Skeletal muscle tissue (tissue), 4 donors: ENCODE measurements around the gene KCNK18. TPM values are rescaled to one million over a fixed set of nuclear protein-coding genes. Genes with fewer than 3 reads are reported as not detected.
A peak's percentile ranks its signal among the peaks of the same experiment; 100 is the strongest.
"Not testable (repeated sequence)": the region's sequence is repeated elsewhere in the genome, so short reads cannot be mapped to it uniquely, and the experiment has no call there.

ENCODE experiments used
- H3K27ac ChIP-seq: one replicate; pipeline ENCODE4 v1.7.0; 2013; ENCODE audit warnings: mild to moderate bottlenecking, low read depth, low read length, inconsistent platforms
- H3K27me3 ChIP-seq, 3 donors: one replicate each; pipeline ENCODE4 v1.7.0; 2013; ENCODE audit warnings: low read length in 3 of 3; ENCODE audit not compliant: control insufficient read depth in 3 of 3, insufficient read depth in 3 of 3
- H3K36me3 ChIP-seq, 3 donors: one replicate each; pipeline ENCODE4 v1.7.0; 2013; ENCODE audit warnings: low read length in 3 of 3; ENCODE audit not compliant: control insufficient read depth in 3 of 3, insufficient read depth in 3 of 3
- H3K4me1 ChIP-seq, 3 donors: one replicate each; pipeline ENCODE4 v1.7.0; 2013; ENCODE audit warnings: low read length in 3 of 3, mild to moderate bottlenecking in 3 of 3; ENCODE audit not compliant: control insufficient read depth in 3 of 3, insufficient read depth in 3 of 3
- H3K4me3 ChIP-seq, 3 donors: one replicate each; pipeline ENCODE4 v1.7.0; 2013; ENCODE audit warnings: low read length in 3 of 3
- H3K9ac ChIP-seq, 3 donors: one replicate each; pipeline ENCODE4 v1.7.0; 2013; ENCODE audit warnings: low read length in 3 of 3, mild to moderate bottlenecking in 3 of 3, moderate library complexity in 2 of 3, low read depth in 1 of 3
- H3K9me3 ChIP-seq, 3 donors: one replicate each; pipeline ENCODE4 v1.7.0; 2013; ENCODE audit warnings: low read length in 3 of 3; ENCODE audit not compliant: control insufficient read depth in 3 of 3
- total RNA-seq: library from RNA; depleted of rRNA; stranded (reverse); fragments of >200 nt; gene quantifications from one replicate; pipeline ENCODE4 v1.2.3, GENCODE V29; 2014
- donor health status: Osteomylitis.

Gene KCNK18
- total RNA-seq, 1 donor from 2014 or later, result not detected

GRCh38 chr10:117170244-117170643 lies 27.0 kb upstream of the KCNK18 start:
- Histone ChIP-seq H3K27me3 (peaks cover 84 to 89% (median 89%) of the 10 kb centered on the region in 3 donors), H3K4me1 (peaks cover 10 to 18% (median 16%) of the 10 kb centered on the region in 3 donors), H3K9ac (no peak overlapping the region)

DNA sequence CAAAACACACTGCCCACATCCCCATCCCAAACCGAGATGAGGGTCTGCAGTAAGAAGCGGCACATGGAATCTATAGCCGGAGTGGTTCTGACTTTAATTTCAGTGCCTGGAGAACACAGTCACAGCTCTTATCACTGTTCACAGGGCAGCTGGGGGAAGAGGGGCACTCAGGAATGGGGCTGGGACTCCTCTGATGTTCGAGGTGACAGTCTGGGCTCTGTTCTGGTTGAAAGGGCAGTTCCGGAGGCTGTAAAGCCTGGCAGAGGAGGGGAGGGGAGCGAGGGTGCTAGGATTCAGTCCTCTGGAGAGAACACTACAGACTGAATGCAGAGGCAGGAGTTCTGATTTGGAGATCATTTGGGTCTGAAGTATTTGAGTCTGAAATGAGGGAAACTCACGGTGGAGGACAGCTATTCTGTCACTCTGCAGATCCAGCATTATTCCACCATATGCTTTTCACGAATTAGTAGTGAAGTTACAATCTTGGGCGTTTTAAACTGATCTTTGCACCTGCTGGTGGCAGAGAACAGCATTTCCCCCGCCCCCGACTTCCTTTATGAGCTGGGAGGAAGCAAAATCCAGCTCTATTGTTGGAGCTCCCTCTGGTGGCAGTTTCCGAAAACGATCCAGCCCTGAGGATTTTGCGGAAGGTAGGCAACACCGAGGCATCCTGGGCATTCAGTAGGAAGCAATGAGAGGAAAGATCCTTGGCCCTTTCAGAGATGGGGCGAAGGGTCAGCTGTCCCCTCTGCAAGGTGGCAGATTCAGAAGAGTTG lies 22.7 kb upstream of the KCNK18 start:
- peak overlapping the region in 1 of 3 donors; percentile 40 for H3K9ac ChIP-seq
- peaks cover 10 to 15% (median 10%) of the 10 kb centered on the region in 3 donors for H3K4me1 ChIP-seq

More at GRCh38 chr10:117170244-117170643, 27.0 kb upstream of the KCNK18 start:
- Histone ChIP-seq H3K4me3 (no peak overlapping the region), H3K27ac (no peak overlapping the region), H3K36me3 (no peaks in the 10 kb centered on the region), H3K9me3 (no peaks in the 10 kb centered on the region)

GRCh38 chr10:117175215-117175900 lies 21.9 kb upstream of the KCNK18 start:
- H3K36me3 ChIP-seq, result no peaks in the 10 kb centered on the region
- no peaks in the 10 kb centered on the region for H3K9me3 ChIP-seq
- H3K4me1 ChIP-seq, result peaks cover 10 to 15% (median 10%) of the 10 kb centered on the region in 3 donors
- peak overlapping the region in 2 of 3 donors; percentile 23 to 50 for H3K9ac ChIP-seq
- H3K27ac ChIP-seq, result no peak overlapping the region
- peaks cover 39 to 50% (median 40%) of the 10 kb centered on the region in 3 donors for H3K27me3 ChIP-seq
- peak overlapping the region; percentile 55 to 67 (median 61) for H3K4me3 ChIP-seq

More for the DNA sequence above, 22.7 kb upstream of the KCNK18 start:
- peak overlapping the region; percentile 55 to 67 (median 61) for H3K4me3 ChIP-seq
- no peak overlapping the region for H3K27ac ChIP-seq
- H3K36me3 ChIP-seq, result no peaks in the 10 kb centered on the region
- peaks cover 45 to 57% (median 46%) of the 10 kb centered on the region in 3 donors for H3K27me3 ChIP-seq
- H3K9me3 ChIP-seq, result no peaks in the 10 kb centered on the region

DNA sequence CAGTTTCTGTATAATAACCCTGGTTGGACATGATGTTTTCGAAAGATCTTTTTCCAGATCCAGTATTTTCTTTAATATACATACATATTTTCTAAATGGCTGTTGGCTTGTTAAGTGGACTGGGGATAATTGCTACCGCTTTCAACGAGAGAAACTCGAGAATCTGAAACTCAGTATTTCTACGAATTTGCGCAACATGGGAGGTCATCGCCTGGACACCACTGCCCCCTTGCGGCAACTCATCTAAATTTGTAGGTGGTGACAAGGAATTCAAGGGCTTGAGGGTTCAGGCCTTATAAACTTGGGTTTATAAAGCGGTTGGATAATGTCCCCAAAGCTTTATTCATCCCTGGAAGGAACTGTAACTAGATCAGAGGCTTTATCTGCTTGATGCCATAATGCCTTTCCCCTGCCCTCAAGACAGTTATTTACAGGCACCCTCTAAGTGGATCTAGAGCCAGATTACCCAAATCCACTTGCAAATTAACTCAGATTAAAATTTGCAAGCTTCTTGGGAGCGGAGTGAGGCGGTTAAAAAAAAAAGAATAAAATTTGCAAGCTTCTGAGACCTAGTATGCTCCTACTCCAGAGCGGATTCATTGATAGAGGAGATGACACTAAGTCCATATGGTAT lies 21.3 kb upstream of the KCNK18 start:
- Histone ChIP-seq H3K4me1 (peaks cover 10 to 15% (median 10%) of the 10 kb centered on the region in 3 donors), H3K9me3 (no peaks in the 10 kb centered on the region), H3K27ac (no peak overlapping the region), H3K4me3 (peak overlapping the region; percentile 55 to 67 (median 61)), H3K36me3 (no peaks in the 10 kb centered on the region), H3K9ac (peak overlapping the region in 2 of 3 donors; percentile 23 to 50), H3K27me3 (peaks cover 33 to 46% (median 35%) of the 10 kb centered on the region in 3 donors)

GRCh38 chr10:117178190-117178589 lies 19.1 kb upstream of the KCNK18 start:
- H3K36me3 ChIP-seq, result no peaks in the 10 kb centered on the region
- no peak overlapping the region for H3K9ac ChIP-seq
- no peaks in the 10 kb centered on the region for H3K9me3 ChIP-seq
- H3K27me3 ChIP-seq, result peaks cover 15 to 26% (median 26%) of the 10 kb centered on the region in 3 donors
- H3K27ac ChIP-seq, result no peak overlapping the region
- H3K4me1 ChIP-seq, result peaks cover 10 to 15% (median 10%) of the 10 kb centered on the region in 3 donors
- no peak overlapping the region for H3K4me3 ChIP-seq

GRCh38 chr10:117184296-117184695 lies 13.0 kb upstream of the KCNK18 start:
- Histone ChIP-seq H3K4me1 (no peaks in the 10 kb centered on the region), H3K36me3 (no peaks in the 10 kb centered on the region), H3K27ac (no peak overlapping the region), H3K9ac (no peak overlapping the region), H3K9me3 (no peaks in the 10 kb centered on the region), H3K4me3 (no peak overlapping the region), H3K27me3 (peaks cover 4 to 18% (median 5%) of the 10 kb centered on the region in 3 donors)

- Histone ChIP-seq H3K4me1 (no peaks in the 10 kb centered on the region), H3K36me3 (no peaks in the 10 kb centered on the region), H3K4me3 (no peak overlapping the region), H3K27me3 (peaks cover 2 to 16% (median 5%) of the 10 kb centered on the region in 3 donors), H3K9ac (no peak overlapping the region), H3K27ac (no peak overlapping the region), H3K9me3 (no peaks in the 10 kb centered on the region)
These were observed 12.5 kb upstream of the KCNK18 start for GRCh38 chr10:117184821-117185220.

DNA sequence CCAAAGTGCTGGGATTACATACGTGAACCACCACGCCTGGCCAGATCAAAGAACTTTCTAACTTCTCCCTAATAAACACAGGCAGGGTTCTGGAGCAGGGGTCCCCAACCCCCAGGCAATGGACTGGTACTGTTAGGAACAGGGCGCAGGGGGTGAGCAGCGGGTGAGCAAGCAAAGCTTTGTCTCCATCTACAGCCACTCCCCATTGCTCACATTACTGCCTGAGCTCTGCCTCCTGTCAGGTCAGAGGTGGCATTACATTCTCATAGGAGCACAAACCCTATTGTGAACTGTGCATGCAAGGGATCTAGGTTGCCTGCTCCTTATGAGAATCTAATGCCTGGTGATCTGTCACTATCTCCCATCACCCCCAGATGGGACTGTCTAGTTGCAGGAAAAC lies 11.5 kb upstream of the KCNK18 start:
- not testable (repeated sequence) for H3K9ac ChIP-seq, H3K9me3 ChIP-seq, H3K4me3 ChIP-seq, H3K4me1 ChIP-seq, H3K27ac ChIP-seq, H3K36me3 ChIP-seq
- peaks cover 0 to 16% (median 5%) of the 10 kb centered on the region in 3 donors for H3K27me3 ChIP-seq

DNA sequence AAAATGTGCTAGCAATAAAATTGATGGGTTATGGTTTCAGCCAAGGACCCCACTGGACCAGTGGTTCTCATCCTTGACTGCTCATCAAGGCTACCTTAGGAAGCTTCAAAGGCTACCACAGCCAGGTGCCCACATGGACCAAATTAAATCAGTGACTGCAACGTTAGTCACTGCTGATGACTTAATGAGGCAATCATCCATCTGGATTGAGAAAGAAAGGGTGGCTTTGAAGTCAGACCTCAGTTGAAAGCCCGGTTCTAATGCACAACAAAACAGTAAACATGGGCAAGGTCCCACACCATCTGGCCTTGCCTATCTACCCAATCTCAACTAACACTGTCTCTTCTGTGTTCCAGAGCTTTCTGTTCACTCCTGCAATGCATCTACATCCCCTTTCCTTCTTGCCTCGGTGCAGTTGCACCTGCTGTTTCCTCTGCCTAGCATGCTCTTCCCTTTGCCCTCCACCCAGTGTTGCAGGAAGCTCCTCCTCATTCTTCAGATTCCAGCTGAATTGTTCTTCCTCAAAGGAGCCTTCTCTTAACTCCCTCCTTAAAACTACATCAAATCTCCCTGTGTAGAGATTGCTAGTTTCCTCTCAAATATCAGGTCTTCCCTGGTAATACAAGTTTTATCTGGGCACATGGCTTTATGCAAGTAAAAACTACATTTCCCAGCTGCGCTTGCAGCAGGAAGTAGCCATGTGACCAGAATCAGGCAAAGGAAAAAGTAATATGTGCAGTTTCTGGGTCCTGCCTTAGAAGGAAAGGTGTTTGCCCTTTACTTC lies 10.3 kb upstream of the KCNK18 start:
- Histone ChIP-seq H3K9ac (no peak overlapping the region), H3K9me3 (no peaks in the 10 kb centered on the region), H3K36me3 (no peaks in the 10 kb centered on the region), H3K27me3 (peaks cover 0 to 16% (median 5%) of the 10 kb centered on the region in 3 donors), H3K4me3 (no peak overlapping the region), H3K4me1 (no peaks in the 10 kb centered on the region), H3K27ac (no peak overlapping the region)
